H1 (cell line): ENCODE measurements around the gene KCTD16. TPM values are rescaled to one million over a fixed set of nuclear protein-coding genes. Genes with fewer than 3 reads are reported as not detected.

Experiments used
- EP300 ChIP-seq, 2 experiments: IDR thresholded peaks; 1 replicate in 1 of 2; 2 replicates in 1 of 2; pipeline ENCODE4 v1.6.1; 2011 to 2012; ENCODE audit warnings: low read depth in 2 of 2, low read length in 2 of 2, mild to moderate bottlenecking in 2 of 2, borderline replicate concordance in 1 of 2, inconsistent platforms in 1 of 2, moderate library complexity in 1 of 2
- RBBP5 ChIP-seq: IDR thresholded peaks from 2 replicates; pipeline ENCODE4 v1.7.1; 2012; ENCODE audit warnings: low read depth, mild to moderate bottlenecking, inconsistent platforms, low read length, moderate library complexity, borderline replicate concordance
- SAP30 ChIP-seq: fragments of 300-600 bp; sonication (generic); IDR thresholded peaks from 2 replicates; pipeline ENCODE4 v1.7.1; 2012; ENCODE audit warnings: low read length, moderate library complexity, mild to moderate bottlenecking, inconsistent platforms; ENCODE audit not compliant: insufficient read depth, insufficient replicate concordance
- polyA plus RNA-seq, 7 experiments: library from polyadenylated mRNA; depleted of rRNA in 3 of 7; stranded (reverse) in 5 of 7; unstranded in 2 of 7; fragments of >200 nt in 5 of 7; fragments of 200-250 nt in 2 of 7; gene quantifications; 1 replicate in 5 of 7; 2 replicates in 1 of 7; 4 replicates in 1 of 7; pipeline versions ENCODE4 v1.2.1 to v1.2.3, GENCODE V29; 2011 to 2013; ENCODE audit warnings: missing spikeins in 2 of 7, mixed read lengths in 2 of 7
- total RNA-seq: library from RNA; stranded (reverse); fragmentation: NEBNext Ultra II Directional; extraction: Animal tissue kit (Norgen Biotek cat#: 25700); gene quantifications from 2 replicates; pipeline ENCODE4 v1.2.1, GENCODE V29; 2021
- TF ChIP-seq, protein P1 (sequence below): fragments of 300-600 bp; sonication (generic); IDR thresholded peaks from 2 replicates; pipeline ENCODE4 v1.7.1; 2012; ENCODE audit warnings: low read length, moderate library complexity, mild to moderate bottlenecking, inconsistent platforms; ENCODE audit not compliant: insufficient replicate concordance
- TF ChIP-seq, protein P2 (sequence below): IDR thresholded peaks from 2 replicates; pipeline ENCODE4 v1.6.1; 2011; ENCODE audit warnings: low read length, improper control_type of control experiment
- TF ChIP-seq, protein P3 (sequence below), 3 experiments: IDR thresholded peaks; 1 replicate in 2 of 3; 2 replicates in 1 of 3; pipeline versions ENCODE4 v1.5.1 to v1.6.1; 2011; ENCODE audit warnings: low read length in 3 of 3, mild to moderate bottlenecking in 3 of 3, inconsistent platforms in 2 of 3, low read depth in 1 of 3, moderate library complexity in 1 of 3; ENCODE audit not compliant: insufficient read depth in 1 of 3; ENCODE audit errors: control extremely low read depth in 1 of 3

The KCTD16 gene
- total and polyA plus RNA-seq, 2 of the 8 experiments (the other 6 are each of a cell fraction or from before 2014, with no cell fraction given), result 0.03 to 0.24 TPM

DNA sequence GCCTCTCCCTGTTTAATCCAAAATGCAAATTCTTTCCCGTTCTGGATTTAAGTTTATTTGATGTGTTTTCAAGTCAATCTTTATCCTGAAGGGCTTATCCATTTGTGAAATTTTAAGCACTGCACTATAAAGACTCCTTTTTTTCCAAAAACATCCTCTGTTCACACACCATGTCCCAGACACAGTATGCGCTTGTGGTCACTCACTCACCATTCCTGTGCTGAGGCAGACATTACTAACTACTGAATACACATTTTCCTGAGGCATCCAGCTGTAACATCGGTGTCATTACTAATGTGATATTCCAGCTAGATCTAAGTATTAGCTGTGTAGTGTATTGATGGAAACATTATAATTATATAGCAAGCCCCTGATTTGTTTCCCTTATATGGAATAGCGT lies 298.4 kb downstream of the KCTD16 start (continued):
- TF ChIP-seq, protein P1, sequence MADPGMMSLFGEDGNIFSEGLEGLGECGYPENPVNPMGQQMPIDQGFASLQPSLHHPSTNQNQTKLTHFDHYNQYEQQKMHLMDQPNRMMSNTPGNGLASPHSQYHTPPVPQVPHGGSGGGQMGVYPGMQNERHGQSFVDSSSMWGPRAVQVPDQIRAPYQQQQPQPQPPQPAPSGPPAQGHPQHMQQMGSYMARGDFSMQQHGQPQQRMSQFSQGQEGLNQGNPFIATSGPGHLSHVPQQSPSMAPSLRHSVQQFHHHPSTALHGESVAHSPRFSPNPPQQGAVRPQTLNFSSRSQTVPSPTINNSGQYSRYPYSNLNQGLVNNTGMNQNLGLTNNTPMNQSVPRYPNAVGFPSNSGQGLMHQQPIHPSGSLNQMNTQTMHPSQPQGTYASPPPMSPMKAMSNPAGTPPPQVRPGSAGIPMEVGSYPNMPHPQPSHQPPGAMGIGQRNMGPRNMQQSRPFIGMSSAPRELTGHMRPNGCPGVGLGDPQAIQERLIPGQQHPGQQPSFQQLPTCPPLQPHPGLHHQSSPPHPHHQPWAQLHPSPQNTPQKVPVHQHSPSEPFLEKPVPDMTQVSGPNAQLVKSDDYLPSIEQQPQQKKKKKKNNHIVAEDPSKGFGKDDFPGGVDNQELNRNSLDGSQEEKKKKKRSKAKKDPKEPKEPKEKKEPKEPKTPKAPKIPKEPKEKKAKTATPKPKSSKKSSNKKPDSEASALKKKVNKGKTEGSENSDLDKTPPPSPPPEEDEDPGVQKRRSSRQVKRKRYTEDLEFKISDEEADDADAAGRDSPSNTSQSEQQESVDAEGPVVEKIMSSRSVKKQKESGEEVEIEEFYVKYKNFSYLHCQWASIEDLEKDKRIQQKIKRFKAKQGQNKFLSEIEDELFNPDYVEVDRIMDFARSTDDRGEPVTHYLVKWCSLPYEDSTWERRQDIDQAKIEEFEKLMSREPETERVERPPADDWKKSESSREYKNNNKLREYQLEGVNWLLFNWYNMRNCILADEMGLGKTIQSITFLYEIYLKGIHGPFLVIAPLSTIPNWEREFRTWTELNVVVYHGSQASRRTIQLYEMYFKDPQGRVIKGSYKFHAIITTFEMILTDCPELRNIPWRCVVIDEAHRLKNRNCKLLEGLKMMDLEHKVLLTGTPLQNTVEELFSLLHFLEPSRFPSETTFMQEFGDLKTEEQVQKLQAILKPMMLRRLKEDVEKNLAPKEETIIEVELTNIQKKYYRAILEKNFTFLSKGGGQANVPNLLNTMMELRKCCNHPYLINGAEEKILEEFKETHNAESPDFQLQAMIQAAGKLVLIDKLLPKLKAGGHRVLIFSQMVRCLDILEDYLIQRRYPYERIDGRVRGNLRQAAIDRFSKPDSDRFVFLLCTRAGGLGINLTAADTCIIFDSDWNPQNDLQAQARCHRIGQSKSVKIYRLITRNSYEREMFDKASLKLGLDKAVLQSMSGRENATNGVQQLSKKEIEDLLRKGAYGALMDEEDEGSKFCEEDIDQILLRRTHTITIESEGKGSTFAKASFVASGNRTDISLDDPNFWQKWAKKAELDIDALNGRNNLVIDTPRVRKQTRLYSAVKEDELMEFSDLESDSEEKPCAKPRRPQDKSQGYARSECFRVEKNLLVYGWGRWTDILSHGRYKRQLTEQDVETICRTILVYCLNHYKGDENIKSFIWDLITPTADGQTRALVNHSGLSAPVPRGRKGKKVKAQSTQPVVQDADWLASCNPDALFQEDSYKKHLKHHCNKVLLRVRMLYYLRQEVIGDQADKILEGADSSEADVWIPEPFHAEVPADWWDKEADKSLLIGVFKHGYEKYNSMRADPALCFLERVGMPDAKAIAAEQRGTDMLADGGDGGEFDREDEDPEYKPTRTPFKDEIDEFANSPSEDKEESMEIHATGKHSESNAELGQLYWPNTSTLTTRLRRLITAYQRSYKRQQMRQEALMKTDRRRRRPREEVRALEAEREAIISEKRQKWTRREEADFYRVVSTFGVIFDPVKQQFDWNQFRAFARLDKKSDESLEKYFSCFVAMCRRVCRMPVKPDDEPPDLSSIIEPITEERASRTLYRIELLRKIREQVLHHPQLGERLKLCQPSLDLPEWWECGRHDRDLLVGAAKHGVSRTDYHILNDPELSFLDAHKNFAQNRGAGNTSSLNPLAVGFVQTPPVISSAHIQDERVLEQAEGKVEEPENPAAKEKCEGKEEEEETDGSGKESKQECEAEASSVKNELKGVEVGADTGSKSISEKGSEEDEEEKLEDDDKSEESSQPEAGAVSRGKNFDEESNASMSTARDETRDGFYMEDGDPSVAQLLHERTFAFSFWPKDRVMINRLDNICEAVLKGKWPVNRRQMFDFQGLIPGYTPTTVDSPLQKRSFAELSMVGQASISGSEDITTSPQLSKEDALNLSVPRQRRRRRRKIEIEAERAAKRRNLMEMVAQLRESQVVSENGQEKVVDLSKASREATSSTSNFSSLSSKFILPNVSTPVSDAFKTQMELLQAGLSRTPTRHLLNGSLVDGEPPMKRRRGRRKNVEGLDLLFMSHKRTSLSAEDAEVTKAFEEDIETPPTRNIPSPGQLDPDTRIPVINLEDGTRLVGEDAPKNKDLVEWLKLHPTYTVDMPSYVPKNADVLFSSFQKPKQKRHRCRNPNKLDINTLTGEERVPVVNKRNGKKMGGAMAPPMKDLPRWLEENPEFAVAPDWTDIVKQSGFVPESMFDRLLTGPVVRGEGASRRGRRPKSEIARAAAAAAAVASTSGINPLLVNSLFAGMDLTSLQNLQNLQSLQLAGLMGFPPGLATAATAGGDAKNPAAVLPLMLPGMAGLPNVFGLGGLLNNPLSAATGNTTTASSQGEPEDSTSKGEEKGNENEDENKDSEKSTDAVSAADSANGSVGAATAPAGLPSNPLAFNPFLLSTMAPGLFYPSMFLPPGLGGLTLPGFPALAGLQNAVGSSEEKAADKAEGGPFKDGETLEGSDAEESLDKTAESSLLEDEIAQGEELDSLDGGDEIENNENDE, result no peak
- TF ChIP-seq, protein P2, sequence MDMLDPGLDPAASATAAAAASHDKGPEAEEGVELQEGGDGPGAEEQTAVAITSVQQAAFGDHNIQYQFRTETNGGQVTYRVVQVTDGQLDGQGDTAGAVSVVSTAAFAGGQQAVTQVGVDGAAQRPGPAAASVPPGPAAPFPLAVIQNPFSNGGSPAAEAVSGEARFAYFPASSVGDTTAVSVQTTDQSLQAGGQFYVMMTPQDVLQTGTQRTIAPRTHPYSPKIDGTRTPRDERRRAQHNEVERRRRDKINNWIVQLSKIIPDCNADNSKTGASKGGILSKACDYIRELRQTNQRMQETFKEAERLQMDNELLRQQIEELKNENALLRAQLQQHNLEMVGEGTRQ, result no peak
- TF ChIP-seq RBBP5 (no peak), EP300 (IDR thresholded peaks at IDR 0.05; ENCODE audit: borderline replicate concordance in 1 of 2, low read depth in 2 of 2, low read length in 2 of 2) (no peak), SAP30 (no peak)
- TF ChIP-seq, protein P3, sequence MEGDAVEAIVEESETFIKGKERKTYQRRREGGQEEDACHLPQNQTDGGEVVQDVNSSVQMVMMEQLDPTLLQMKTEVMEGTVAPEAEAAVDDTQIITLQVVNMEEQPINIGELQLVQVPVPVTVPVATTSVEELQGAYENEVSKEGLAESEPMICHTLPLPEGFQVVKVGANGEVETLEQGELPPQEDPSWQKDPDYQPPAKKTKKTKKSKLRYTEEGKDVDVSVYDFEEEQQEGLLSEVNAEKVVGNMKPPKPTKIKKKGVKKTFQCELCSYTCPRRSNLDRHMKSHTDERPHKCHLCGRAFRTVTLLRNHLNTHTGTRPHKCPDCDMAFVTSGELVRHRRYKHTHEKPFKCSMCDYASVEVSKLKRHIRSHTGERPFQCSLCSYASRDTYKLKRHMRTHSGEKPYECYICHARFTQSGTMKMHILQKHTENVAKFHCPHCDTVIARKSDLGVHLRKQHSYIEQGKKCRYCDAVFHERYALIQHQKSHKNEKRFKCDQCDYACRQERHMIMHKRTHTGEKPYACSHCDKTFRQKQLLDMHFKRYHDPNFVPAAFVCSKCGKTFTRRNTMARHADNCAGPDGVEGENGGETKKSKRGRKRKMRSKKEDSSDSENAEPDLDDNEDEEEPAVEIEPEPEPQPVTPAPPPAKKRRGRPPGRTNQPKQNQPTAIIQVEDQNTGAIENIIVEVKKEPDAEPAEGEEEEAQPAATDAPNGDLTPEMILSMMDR (IDR thresholded peaks at IDR 0.05; ENCODE audit: control extremely low read depth in 1 of 3, insufficient read depth in 1 of 3, low read depth in 1 of 3, low read length in 3 of 3), result no peak
